IPS DF 4.7 (cell line): ENCODE results near the gene DGKB.
A peak's percentile ranks its signal among the peaks of the same experiment; 100 is the strongest.

ENCODE experiments used
- DNase-seq: peaks from one replicate; pipeline ENCODE4 v3.0.0-alpha.2; 2013; ENCODE audit warnings: low spot score; ENCODE audit errors: extremely low read depth

DGKB gene

GRCh38 chr7:14861456-14861855, 41.1 kb downstream of the DGKB start:
- DNase-seq: no peak

GRCh38 chr7:14859267-14859666, 43.3 kb downstream of the DGKB start:
- no peak for DNase-seq

- DNase-seq: no peak
These were observed 43.7 kb downstream of the DGKB start for GRCh38 chr7:14858866-14859265.

- no peak for DNase-seq
These were observed 44.1 kb downstream of the DGKB start for GRCh38 chr7:14858410-14858809.

- DNase-seq: no peak
These were observed 47.3 kb downstream of the DGKB start for GRCh38 chr7:14855033-14855794.

- DNase-seq: no peak
These were observed 48.1 kb downstream of the DGKB start for GRCh38 chr7:14854471-14854870.

- no peak for DNase-seq
These were observed 50.9 kb downstream of the DGKB start for GRCh38 chr7:14851610-14852009.

GRCh38 chr7:14850039-14850438, 52.5 kb downstream of the DGKB start:
- no peak for DNase-seq

- no peak for DNase-seq
These were observed 56.1 kb downstream of the DGKB start for GRCh38 chr7:14846405-14846804.

GRCh38 chr7:14843755-14844154, 58.8 kb downstream of the DGKB start:
- DNase-seq: no peak

- DNase-seq: no peak
These were observed 60.0 kb downstream of the DGKB start for GRCh38 chr7:14842523-14842922.

- DNase-seq: no peak
These were observed 60.7 kb downstream of the DGKB start for GRCh38 chr7:14841869-14842268.

- DNase-seq: no peak
These were observed 61.5 kb downstream of the DGKB start for GRCh38 chr7:14841086-14841485.

- DNase-seq: no peak
These were observed 63.2 kb downstream of the DGKB start for GRCh38 chr7:14839307-14839706.

- no peak for DNase-seq
These were observed 65.3 kb downstream of the DGKB start for GRCh38 chr7:14837216-14837615.

- peak; percentile 75 for DNase-seq
These were observed 65.9 kb downstream of the DGKB start for GRCh38 chr7:14836571-14837189.

- no peak for DNase-seq
These were observed 66.5 kb downstream of the DGKB start for GRCh38 chr7:14836006-14836405.

GRCh38 chr7:14835384-14835783, 67.2 kb downstream of the DGKB start:
- DNase-seq: no peak

GRCh38 chr7:14834883-14835282, 67.7 kb downstream of the DGKB start:
- DNase-seq: no peak

GRCh38 chr7:14834456-14834855, 68.1 kb downstream of the DGKB start:
- no peak for DNase-seq

GRCh38 chr7:14833707-14834106, 68.8 kb downstream of the DGKB start:
- peak; percentile 11 for DNase-seq

GRCh38 chr7:14828053-14828452, 74.5 kb downstream of the DGKB start:
- DNase-seq: no peak

GRCh38 chr7:14826426-14826825, 76.1 kb downstream of the DGKB start:
- DNase-seq: no peak
